Uterus (tissue), 2 donors: Measurements from ENCODE around the gene KRTAP17-1.

Experiments used
- CTCF ChIP-seq, 4 experiments: fragments of 200-600 bp in 2 of 4; fragments of 450-650 bp in 2 of 4; sonication (generic) in 2 of 4; IDR thresholded peaks; one replicate each; pipeline ENCODE4 v1.5.1; 2016 to 2019; ENCODE audit warnings: antibody characterized with exemption in 4 of 4, mild to moderate bottlenecking in 2 of 4, moderate library complexity in 1 of 4
- POLR2A ChIP-seq, 2 donors: fragments of 450-650 bp; IDR thresholded peaks; one replicate each; pipeline ENCODE4 v1.6.1; 2016; ENCODE audit warnings: antibody characterized with exemption in 2 of 2, mild to moderate bottlenecking in 1 of 2, moderate library complexity in 1 of 2

GRCh38 chr17:41267711-41268110 lies 47.8 kb downstream of the KRTAP17-1 start:
- TF ChIP-seq CTCF (IDR thresholded peaks at IDR 0.05) (no peak), POLR2A (IDR thresholded peaks at IDR 0.05) (no peak)
